Cardiac muscle cell (in vitro differentiated cells and primary cell): ENCODE data around the gene POP4. TPM values are rescaled to one million over a fixed set of nuclear protein-coding genes. Genes with fewer than 3 reads are reported as not detected.

Source experiments
- DNase-seq, 2 donors: peaks; one replicate each; pipeline versions ENCODE4 v3.0.0 to v3.0.0-alpha.2; 2010 to 2017; ENCODE audit warnings: low read depth in 1 of 2, low spot score in 1 of 2
- H3K27ac ChIP-seq: fragments of 200-600 bp; sonication (generic); 2 replicates; pipeline ENCODE4 v1.5.1; 2016
- H3K27me3 ChIP-seq: fragments of 200-600 bp; sonication (generic); 2 replicates; pipeline ENCODE4 v1.6.0; 2016; ENCODE audit warnings: control low read depth
- H3K36me3 ChIP-seq: fragments of 200-600 bp; sonication (generic); 2 replicates; pipeline ENCODE4 v1.5.1; 2016; ENCODE audit warnings: control low read depth
- H3K4me1 ChIP-seq: fragments of 200-600 bp; sonication (generic); 2 replicates; pipeline ENCODE4 v1.8.1; 2017; ENCODE audit warnings: low read depth, mild to moderate bottlenecking, mixed run types
- H3K4me3 ChIP-seq: fragments of 200-600 bp; sonication (generic); 2 replicates; pipeline ENCODE4 v1.5.1; 2016; ENCODE audit warnings: mild to moderate bottlenecking
- H3K9me3 ChIP-seq: fragments of 200-600 bp; sonication (generic); 2 replicates; pipeline ENCODE4 v1.5.1; 2017; ENCODE audit warnings: low read depth, mild to moderate bottlenecking, control low read depth
- polyA plus RNA-seq: library from polyadenylated mRNA; unstranded; fragments of >200 nt; fragmentation: Nextera tagmentation; extraction: Ambion mirVana; gene quantifications from 2 replicates; pipeline ENCODE4 v1.2.1, GENCODE V29; 2016
- total RNA-seq: library from RNA; depleted of rRNA; stranded (reverse); fragments of >200 nt; gene quantifications from 2 replicates; pipeline ENCODE4 v1.2.3, GENCODE V29; 2016
- TF ChIP-seq, protein P1 (sequence below): IDR thresholded peaks from 2 replicates; pipeline ENCODE4 v1.5.1; 2012; ENCODE audit warnings: low read depth, mild to moderate bottlenecking, low read length

Gene POP4
- total and polyA plus RNA-seq, 2 experiments from 2014 or later = 32.0 to 86.7 TPM

DNA sequence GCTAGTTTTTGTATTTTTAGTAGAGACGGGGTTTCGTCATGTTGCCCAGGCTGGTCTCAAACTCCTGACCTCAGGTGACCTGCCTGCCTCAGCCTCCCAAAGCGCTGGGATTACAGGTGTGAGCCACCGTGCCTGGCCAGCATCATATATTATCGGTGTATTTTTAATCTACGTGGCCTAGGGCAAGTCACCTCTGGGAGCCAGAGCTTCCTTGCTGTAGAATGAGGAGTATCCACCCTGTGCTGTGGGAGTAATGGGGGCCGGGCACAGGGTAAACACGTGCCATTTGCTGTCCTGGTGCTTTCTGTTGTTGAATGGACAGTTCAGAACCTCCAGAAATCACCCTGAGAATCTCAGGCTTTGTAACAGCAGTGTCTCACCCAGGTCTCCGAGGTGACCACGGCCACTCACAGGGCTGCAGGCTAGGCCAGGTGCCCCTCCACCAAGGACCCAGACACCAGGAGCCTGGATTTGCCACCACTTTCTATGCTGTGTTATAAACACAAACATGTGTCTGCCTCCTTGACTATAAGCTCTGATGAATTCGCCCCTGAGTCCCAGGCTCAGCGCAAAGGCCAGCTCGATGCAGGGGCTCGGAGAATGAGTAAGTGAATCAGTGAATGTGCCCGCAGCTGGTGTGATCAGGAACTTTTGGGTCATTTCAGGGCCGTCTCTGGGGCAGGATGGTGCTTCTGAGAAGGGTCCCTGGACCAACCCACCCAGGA, 22.7 kb downstream of the POP4 start:
- Histone ChIP-seq H3K36me3 (no peaks in the 10 kb centered on the region), H3K9me3 (no peaks in the 10 kb centered on the region), H3K27ac (no peak overlapping the region), H3K27me3 (no peaks in the 10 kb centered on the region), H3K4me1 (peaks cover 6% of the 10 kb centered on the region), H3K4me3 (no peak overlapping the region)
- TF ChIP-seq, protein P1, sequence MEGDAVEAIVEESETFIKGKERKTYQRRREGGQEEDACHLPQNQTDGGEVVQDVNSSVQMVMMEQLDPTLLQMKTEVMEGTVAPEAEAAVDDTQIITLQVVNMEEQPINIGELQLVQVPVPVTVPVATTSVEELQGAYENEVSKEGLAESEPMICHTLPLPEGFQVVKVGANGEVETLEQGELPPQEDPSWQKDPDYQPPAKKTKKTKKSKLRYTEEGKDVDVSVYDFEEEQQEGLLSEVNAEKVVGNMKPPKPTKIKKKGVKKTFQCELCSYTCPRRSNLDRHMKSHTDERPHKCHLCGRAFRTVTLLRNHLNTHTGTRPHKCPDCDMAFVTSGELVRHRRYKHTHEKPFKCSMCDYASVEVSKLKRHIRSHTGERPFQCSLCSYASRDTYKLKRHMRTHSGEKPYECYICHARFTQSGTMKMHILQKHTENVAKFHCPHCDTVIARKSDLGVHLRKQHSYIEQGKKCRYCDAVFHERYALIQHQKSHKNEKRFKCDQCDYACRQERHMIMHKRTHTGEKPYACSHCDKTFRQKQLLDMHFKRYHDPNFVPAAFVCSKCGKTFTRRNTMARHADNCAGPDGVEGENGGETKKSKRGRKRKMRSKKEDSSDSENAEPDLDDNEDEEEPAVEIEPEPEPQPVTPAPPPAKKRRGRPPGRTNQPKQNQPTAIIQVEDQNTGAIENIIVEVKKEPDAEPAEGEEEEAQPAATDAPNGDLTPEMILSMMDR = no peak
- DNase-seq = no peak

DNA sequence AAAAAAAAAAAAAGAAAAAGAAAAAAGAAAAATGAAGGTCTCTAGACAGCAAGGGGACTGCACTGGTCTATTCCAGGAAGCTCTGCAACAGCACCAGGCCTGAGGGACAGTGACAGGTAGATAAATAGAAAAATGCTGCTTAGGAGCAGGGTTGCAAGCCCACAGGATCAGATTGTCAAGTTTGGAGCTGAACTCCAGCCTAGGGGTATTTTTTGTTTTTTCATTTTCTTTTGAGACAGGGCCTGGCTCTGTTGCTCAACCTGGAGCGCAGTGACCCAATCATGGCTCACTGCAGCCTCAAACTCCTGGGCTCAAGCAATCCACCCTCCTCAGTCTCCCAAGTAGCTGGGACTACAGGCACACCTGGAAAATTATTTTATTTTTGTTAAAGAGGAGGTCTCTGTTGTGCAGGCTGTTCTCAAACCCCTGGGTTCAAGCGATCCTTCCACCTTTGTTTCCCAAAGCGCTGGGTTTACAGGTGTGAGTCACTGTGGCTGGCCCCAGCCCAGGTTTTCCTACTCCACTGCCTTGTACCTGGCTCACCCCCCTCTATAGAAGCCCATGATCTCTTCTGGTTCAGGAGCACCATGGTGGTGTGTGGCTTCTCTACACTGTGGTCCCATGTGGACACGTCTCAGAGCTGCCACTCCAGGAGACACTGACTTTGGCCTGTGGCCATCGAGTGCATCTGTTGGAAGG, 23.9 kb downstream of the POP4 start:
- Histone ChIP-seq H3K36me3 (no peaks in the 10 kb centered on the region), H3K27me3 (no peaks in the 10 kb centered on the region), H3K9me3 (no peaks in the 10 kb centered on the region), H3K4me1 (peaks cover 6% of the 10 kb centered on the region), H3K27ac (no peak overlapping the region), H3K4me3 (no peak overlapping the region)
- no peak for DNase-seq
- TF ChIP-seq, protein P1 = no peak

DNA sequence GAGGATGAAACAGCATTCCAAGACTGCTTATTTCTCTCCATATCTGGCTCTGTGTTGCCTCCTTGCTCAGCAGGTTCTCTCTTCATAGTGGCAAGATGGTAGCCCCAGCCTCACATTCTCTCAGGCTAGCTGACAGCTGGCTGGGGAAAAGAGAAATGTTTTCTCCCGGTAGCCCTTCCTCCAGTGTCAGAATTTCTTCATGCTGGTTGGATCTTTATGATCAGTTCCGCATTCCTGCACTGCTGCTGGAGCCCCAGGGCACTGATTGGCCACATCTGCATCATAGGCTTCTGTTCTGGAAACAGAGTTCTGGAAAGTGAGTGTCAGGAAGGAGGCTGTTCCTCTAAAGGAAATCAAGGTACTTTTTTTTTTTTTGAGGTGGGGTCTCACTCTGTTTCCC, 24.6 kb downstream of the POP4 start:
- H3K36me3 ChIP-seq = no peaks in the 10 kb centered on the region
- H3K4me3 ChIP-seq = no peak overlapping the region
- no peak overlapping the region for H3K27ac ChIP-seq
- H3K27me3 ChIP-seq = no peaks in the 10 kb centered on the region
- no peak for DNase-seq
- H3K9me3 ChIP-seq = no peaks in the 10 kb centered on the region
- H3K4me1 ChIP-seq = peaks cover 6% of the 10 kb centered on the region
- TF ChIP-seq, protein P1 = no peak

DNA sequence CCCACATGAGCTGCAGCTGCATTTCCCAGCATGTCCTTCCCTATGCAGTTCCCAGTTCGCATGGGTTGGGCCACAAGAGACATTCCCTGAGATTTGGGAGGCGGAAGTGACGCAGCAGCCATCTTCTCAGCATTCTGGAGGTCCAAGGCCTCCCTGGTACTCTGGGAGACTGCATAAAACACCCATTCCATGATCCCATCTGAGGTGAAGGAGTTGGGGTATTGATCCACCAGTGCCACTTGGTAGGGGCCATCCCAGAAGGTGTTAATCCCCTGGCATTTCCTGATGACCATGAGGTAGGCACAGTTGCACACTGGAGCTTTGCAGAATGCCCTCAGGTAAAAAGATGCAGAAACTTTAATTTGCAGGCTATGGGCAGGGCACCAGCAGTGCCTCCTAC, 25.4 kb downstream of the POP4 start:
- Histone ChIP-seq H3K36me3 (no peaks in the 10 kb centered on the region), H3K27me3 (no peaks in the 10 kb centered on the region), H3K9me3 (no peaks in the 10 kb centered on the region), H3K27ac (no peak overlapping the region), H3K4me1 (peaks cover 6% of the 10 kb centered on the region), H3K4me3 (no peak overlapping the region)
- TF ChIP-seq, protein P1 = no peak
- DNase-seq = no peak

DNA sequence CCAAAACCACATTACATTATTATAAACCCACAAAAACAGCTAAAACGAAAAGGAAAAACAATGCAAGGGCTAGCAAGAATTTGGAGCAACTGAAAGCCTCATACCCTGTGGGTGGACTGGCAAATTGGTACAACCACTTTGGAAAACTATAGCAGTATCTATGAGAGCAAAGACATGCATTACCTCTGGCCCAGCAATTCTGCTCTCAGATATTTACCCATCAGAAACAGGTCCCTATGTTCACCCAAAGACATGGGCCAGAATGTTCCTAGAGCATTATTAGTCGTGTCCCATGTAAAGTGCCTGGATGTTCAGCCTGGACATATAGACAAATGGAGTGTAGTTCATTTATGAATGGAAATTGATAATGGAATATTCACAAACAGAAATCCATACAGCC, 27.9 kb downstream of the POP4 start:
- no peaks in the 10 kb centered on the region for H3K9me3 ChIP-seq
- H3K27ac ChIP-seq = no peak overlapping the region
- no peak for DNase-seq
- H3K4me1 ChIP-seq = peaks cover 6% of the 10 kb centered on the region
- no peak overlapping the region for H3K4me3 ChIP-seq
- H3K27me3 ChIP-seq = no peaks in the 10 kb centered on the region
- TF ChIP-seq, protein P1 = no peak
- H3K36me3 ChIP-seq = no peaks in the 10 kb centered on the region
